K562 (cell line): Measurements from ENCODE around the gene CACNB1. TPM values are rescaled to one million over a fixed set of nuclear protein-coding genes. Genes with fewer than 3 reads are reported as not detected.

ENCODE experiments used
- ATAC-seq: fragments of 200-7000 bp; cut with Tn5 transposase; 3 replicates; pipeline ENCODE4 v1.9.1; 2020; ENCODE audit warnings: moderate library complexity
- BruUV-seq: library from RNA; stranded (reverse); fragments of 400-500 nt; replicated peaks from 2 replicates; lab custom pipeline; 2021; lab: Mats Ljungman, UMichigan
- CTCF ChIA-PET: fragments of 300-600 bp; formaldehyde crosslinking; extraction: SDS; loops from one replicate; lab custom pipeline; 2021; ENCODE audit warnings: low intra/inter-chr PET ratio; lab: Yijun Ruan, JAX
- POLR2A ChIA-PET: fragments of 300-600, 350-650 bp; sonication (Branson Sonifier 250); formaldehyde crosslinking; extraction: SDS; loops from one replicate; lab custom pipeline; 2021; ENCODE audit warnings: antibody characterized with exemption, inconsistent platforms; lab: Yijun Ruan, JAX
- DNase-seq, 4 experiments: peaks; one replicate each; pipeline versions ENCODE4 v3.0.0 to v3.0.0-alpha.2; 2011 to 2018; ENCODE audit warnings: low spot score in 3 of 4, mixed read lengths in 3 of 4; ENCODE audit errors: extremely low read depth in 1 of 4
- FAIRE-seq: peaks from 2 replicates; lab custom pipeline; 2011; peaks lifted over from hg19 to GRCh38; lab: Jason Lieb, UNC
- H2AFZ ChIP-seq: 2 replicates; pipeline ENCODE4 v1.6.0; 2011; ENCODE audit warnings: low read depth, low read length, control low read depth, inconsistent platforms
- H3K27ac ChIP-seq: fragments of 200-600 bp; 3 replicates; pipeline ENCODE4 v1.8.0; 2011; ENCODE audit warnings: low read depth, mild to moderate bottlenecking, control low read depth, inconsistent platforms, low read length, moderate library complexity, mixed read lengths; ENCODE audit errors: extremely low read depth
- H3K27me3 ChIP-seq, 2 experiments: fragments of 300-600 bp in 1 of 2; 2 replicates in 1 of 2; 3 replicates in 1 of 2; pipeline versions ENCODE4 v1.6.0 to v1.8.0; 2011; ENCODE audit warnings: inconsistent platforms in 2 of 2, low read length in 2 of 2, mild to moderate bottlenecking in 1 of 2, mixed read lengths in 1 of 2, moderate library complexity in 1 of 2; ENCODE audit not compliant: control insufficient read depth in 2 of 2, insufficient read depth in 2 of 2
- H3K36me3 ChIP-seq: fragments of 300-600 bp; 3 replicates; pipeline ENCODE4 v1.8.0; 2011; ENCODE audit warnings: mild to moderate bottlenecking, low read length, inconsistent platforms; ENCODE audit not compliant: control insufficient read depth, insufficient read depth
- H3K4me1 ChIP-seq, 2 experiments: fragments of 200-600 bp in 1 of 2; replicated peaks in 1 of 2; 2 replicates in 1 of 2; 3 replicates in 1 of 2; pipeline versions ENCODE4 v1.5.1 to v1.8.0; 2011; ENCODE audit warnings: inconsistent platforms in 2 of 2, low read length in 2 of 2, mild to moderate bottlenecking in 1 of 2, mixed read lengths in 1 of 2, moderate library complexity in 1 of 2; ENCODE audit not compliant: control insufficient read depth in 2 of 2, insufficient read depth in 2 of 2
- H3K4me2 ChIP-seq: 2 replicates; pipeline ENCODE4 v1.6.1; 2011; ENCODE audit warnings: low read length, control low read depth, inconsistent platforms, mixed read lengths; ENCODE audit not compliant: insufficient read depth
- H3K4me3 ChIP-seq: fragments of 200-600 bp; sonication (generic), shearing (Covaris generic); 2 replicates; pipeline ENCODE4 v1.5.1; 2016; ENCODE audit warnings: control low read depth, inconsistent platforms
- H3K79me2 ChIP-seq: fragments of 200-600 bp; 3 replicates; pipeline ENCODE4 v1.8.0; 2011; ENCODE audit warnings: low read length, inconsistent platforms; ENCODE audit not compliant: control insufficient read depth, insufficient read depth
- H3K9ac ChIP-seq, 2 experiments: 2 replicates each; pipeline versions ENCODE4 v1.6.0 to v1.6.1; 2011; ENCODE audit warnings: low read depth in 2 of 2, low read length in 2 of 2, control low read depth in 1 of 2, inconsistent platforms in 1 of 2, mild to moderate bottlenecking in 1 of 2, mixed read lengths in 1 of 2; ENCODE audit not compliant: insufficient read depth in 1 of 2
- H3K9me1 ChIP-seq: one replicate; pipeline ENCODE4 v1.6.0; 2011; ENCODE audit warnings: inconsistent platforms, mild to moderate bottlenecking, low read length, moderate library complexity; ENCODE audit not compliant: control insufficient read depth, insufficient read depth
- H3K9me3 ChIP-seq: replicated peaks from 2 replicates; pipeline ENCODE4 v1.5.1; 2011; ENCODE audit warnings: low read depth, low read length, inconsistent platforms; ENCODE audit not compliant: control insufficient read depth, insufficient read depth
- H4K20me1 ChIP-seq: replicated peaks from 2 replicates; pipeline ENCODE4 v1.6.1; 2011; ENCODE audit warnings: low read length, inconsistent platforms, mixed read lengths; ENCODE audit not compliant: control insufficient read depth, insufficient read depth
- ATF1 ChIP-seq, 2 experiments: fragments of 450-650 bp in 1 of 2; IDR thresholded peaks; 2 replicates each; pipeline ENCODE4 v1.6.1; 2016; ENCODE audit warnings: missing compliant biosample characterization in 1 of 2, missing genetic modification characterization in 1 of 2
- ATF3 ChIP-seq, 2 experiments: fragments of 450-650 bp in 1 of 2; sonication (generic) in 1 of 2; formaldehyde crosslinking in 1 of 2; IDR thresholded peaks in 1 of 2; conservative IDR thresholded peaks in 1 of 2; 2 replicates each; pipeline versions ENCODE4 v1.6.1 to v1.8.1; 2016 to 2023; ENCODE audit warnings: mild to moderate bottlenecking in 2 of 2, moderate library complexity in 2 of 2, inconsistent platforms in 1 of 2, missing genetic modification reagents in 1 of 2
- CAMTA2 ChIP-seq: fragments of 250-450 bp; sonication (Bioruptor Pico); conservative IDR thresholded peaks from 2 replicates; pipeline ENCODE4 v1.5.1; 2022
- FOSL1 ChIP-seq: fragments of 200-800 bp; sonication (Bioruptor generic); conservative IDR thresholded peaks from 2 replicates; pipeline ENCODE4 v1.6.1; 2016; ENCODE audit warnings: missing genetic modification characterization, missing compliant biosample characterization
- MITF ChIP-seq: IDR thresholded peaks from 2 replicates; pipeline ENCODE4 v1.6.1; 2014; ENCODE audit warnings: antibody characterized with exemption
- POU5F1 ChIP-seq: fragments of 150-350 bp; IDR thresholded peaks from 2 replicates; pipeline ENCODE4 v1.6.1; 2014; ENCODE audit warnings: borderline replicate concordance, low read length, low read depth, mild to moderate bottlenecking; ENCODE audit not compliant: partially characterized antibody
- SIX5 ChIP-seq, 2 experiments: IDR thresholded peaks; 2 replicates each; pipeline ENCODE4 v1.6.1; 2011; ENCODE audit warnings: low read length in 2 of 2, borderline replicate concordance in 1 of 2, low read depth in 1 of 2, mild to moderate bottlenecking in 1 of 2, moderate library complexity in 1 of 2; ENCODE audit not compliant: insufficient read depth in 1 of 2
- YBX1 ChIP-seq: fragments of 450-650 bp; IDR thresholded peaks from 2 replicates; pipeline ENCODE4 v1.7.1; 2016; ENCODE audit warnings: mild to moderate bottlenecking
- ZNF175 ChIP-seq: fragments of 200-800 bp; sonication (Bioruptor generic); IDR thresholded peaks from 2 replicates; pipeline ENCODE4 v1.6.1; 2016; ENCODE audit warnings: low read depth, mild to moderate bottlenecking, missing genetic modification characterization, missing compliant biosample characterization
- WGBS: fragments of 100-300 bp; shearing (Covaris generic); methylation state at CpG from one replicate; pipeline ENCODE4 v1.1.6; 2016; ENCODE audit warnings: low coverage, mixed read lengths; ENCODE audit not compliant: insufficient coverage; ENCODE audit errors: missing lambda C conversion rate; 5-methylcytosine and 5-hydroxymethylcytosine counted together
- in situ Hi-C: fragments of 300-500 bp; cut with MboI; formaldehyde crosslinking; loops from 4 replicates; pipeline ENCODE4 v1.15.0; 2018; ENCODE audit warnings: inconsistent platforms, mixed read lengths
- intact Hi-C: fragments of 100-400 bp; cut with micrococcal nuclease; formaldehyde crosslinking; loops from 2 replicates; pipeline ENCODE4 v1.14.2; 2022
- polyA plus RNA-seq, 8 experiments: library from polyadenylated mRNA; depleted of rRNA in 4 of 8; stranded (reverse) in 5 of 8; unstranded in 3 of 8; fragments of >200 nt; fragmentation: Nextera tagmentation in 2 of 8; fragmentation: Illumina TruSeq in 1 of 8; extraction: Ambion mirVana in 2 of 8; extraction: Trizol in 1 of 8; gene quantifications; 2 replicates each; pipeline versions ENCODE4 v1.2.1 to v1.2.3, GENCODE V29; 2011 to 2014; ENCODE audit warnings: inconsistent platforms in 1 of 8, missing spikeins in 1 of 8
- total RNA-seq, 7 experiments: library from RNA; depleted of rRNA in 6 of 7; stranded (reverse); fragments of >200 nt in 6 of 7; fragmentation: Illumina TruSeq in 2 of 7; extraction: Trizol in 2 of 7; gene quantifications; 2 replicates each; pipeline versions ENCODE4 v1.2.1 to v1.2.3, GENCODE V29; 2011 to 2021; ENCODE audit warnings: low replicate concordance in 1 of 7

CACNB1 gene
- total and polyA plus RNA-seq, 9 of the 15 experiments (the other 6 are each of a cell fraction or from before 2014, with no cell fraction given), result 0.08 to 7.4 (median 3.0) TPM

- CTCF ChIA-PET, result no interaction called here
- H2AFZ ChIP-seq, result no peak overlapping the region
- no TSS peak for BruUV-seq
These were observed 18.9 kb downstream of the CACNB1 start for GRCh38 chr17:39178536-39178935.

More at GRCh38 chr17:39178536-39178935, 18.9 kb downstream of the CACNB1 start:
- no peak overlapping the region for H3K4me3 ChIP-seq
- no peak overlapping the region for H3K4me2 ChIP-seq
- no peaks in the 10 kb centered on the region for H3K9me3 ChIP-seq
- POLR2A ChIA-PET, result interaction anchor here (1.0 to 1.5 kb wide), 3 partner anchors 12 to 22 kb away, joined by 3 to 4 read pairs (median 4); partner anchors contain the start of genes ARL5C and RPL19
- in situ Hi-C loops, result no loop called here
- TF ChIP-seq MITF, result no peak
- TF ChIP-seq SIX5 (IDR thresholded peaks at IDR 0.05; ENCODE audit: borderline replicate concordance in 1 of 2, insufficient read depth in 1 of 2, low read depth in 1 of 2, low read length in 2 of 2), result no peak
- TF ChIP-seq ATF1 (CRISPR knock-in tag; IDR thresholded peaks at IDR 0.05), result no peak
- TF ChIP-seq ATF1 (tag; IDR thresholded peaks at IDR 0.05), result no peak
- peak; percentile 66 for TF ChIP-seq FOSL1 (tag)
- TF ChIP-seq POU5F1, result no peak
- TF ChIP-seq YBX1, result no peak
- TF ChIP-seq ZNF175 (CRISPR knock-in tag), result no peak
- TF ChIP-seq ATF3 (IDR thresholded peaks at IDR 0.05), result 0 out of 2 replicates have a peak, but pooled peaks have one; percentile 13
- TF ChIP-seq ATF3 (CRISPR knock-in tag; conservative IDR thresholded peaks at IDR 0.05), result no peak
- no peak for TF ChIP-seq CAMTA2
- peaks cover 5% of the 10 kb centered on the region for H3K9me1 ChIP-seq
- peaks cover 7 to 33% of the 10 kb centered on the region in 2 experiments for H3K4me1 ChIP-seq
- no peaks in the 10 kb centered on the region for H3K27me3 ChIP-seq
- H3K79me2 ChIP-seq, result no peaks in the 10 kb centered on the region
- DNase-seq (no peak), ATAC-seq (no peak), FAIRE-seq (no peak)
- intact Hi-C loops, result no loop called here
- H4K20me1 ChIP-seq, result peaks cover 6% of the 10 kb centered on the region
- 35% methylated on average over 4 of the region's 4 CpGs for WGBS
- H3K36me3 ChIP-seq, result peaks cover 21% of the 10 kb centered on the region; the same call in 2 of the 3 replicates
- no peak overlapping the region; the same call in 2 of the 3 replicates for H3K27ac ChIP-seq
- no peak overlapping the region for H3K9ac ChIP-seq
